Eye (tissue), 1 donor: ENCODE results near the gene ARAP3.

Experiments
- DNase-seq: peaks from one replicate; pipeline ENCODE4 v3.0.0-alpha.2; 2015

Gene ARAP3

DNA sequence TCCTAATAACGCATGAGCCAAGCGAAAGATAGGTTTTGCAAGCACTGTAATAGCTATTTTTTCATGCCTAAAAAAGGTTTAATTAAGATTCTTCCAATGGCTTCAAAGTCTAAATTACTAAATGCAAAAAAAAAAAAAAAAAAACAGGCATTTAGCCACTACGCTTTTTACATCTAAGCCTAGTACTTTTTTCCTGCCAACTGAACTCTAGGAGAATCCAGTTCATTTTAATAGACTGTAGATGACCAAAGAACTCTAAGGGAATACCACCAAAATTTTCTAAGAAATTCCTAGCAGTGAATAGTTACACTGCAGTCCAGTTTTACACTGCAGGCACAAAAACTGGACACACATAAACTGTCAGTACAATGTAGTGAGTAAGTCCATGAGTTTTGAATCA lies 73.0 kb downstream of the ARAP3 start:
- DNase-seq, result no peak

DNA sequence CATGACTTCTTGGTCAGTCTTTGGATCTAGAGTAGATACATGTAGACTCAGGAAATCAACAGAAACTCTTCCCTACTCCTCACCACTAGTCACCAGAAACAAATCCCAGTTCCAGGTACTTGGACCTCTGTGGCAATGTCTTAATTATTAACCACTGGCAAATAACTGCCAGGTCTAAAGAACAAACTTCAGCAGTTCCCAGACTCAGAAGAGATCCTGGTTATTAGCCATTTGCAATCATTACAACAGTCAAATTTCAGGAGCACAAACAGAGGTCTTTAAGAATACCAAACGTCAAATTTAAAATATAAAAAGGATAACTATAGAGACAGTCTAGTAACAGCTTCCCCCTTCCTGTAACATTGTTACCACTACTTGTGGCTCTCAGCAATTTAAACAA lies 73.5 kb downstream of the ARAP3 start:
- DNase-seq, result no peak

DNA sequence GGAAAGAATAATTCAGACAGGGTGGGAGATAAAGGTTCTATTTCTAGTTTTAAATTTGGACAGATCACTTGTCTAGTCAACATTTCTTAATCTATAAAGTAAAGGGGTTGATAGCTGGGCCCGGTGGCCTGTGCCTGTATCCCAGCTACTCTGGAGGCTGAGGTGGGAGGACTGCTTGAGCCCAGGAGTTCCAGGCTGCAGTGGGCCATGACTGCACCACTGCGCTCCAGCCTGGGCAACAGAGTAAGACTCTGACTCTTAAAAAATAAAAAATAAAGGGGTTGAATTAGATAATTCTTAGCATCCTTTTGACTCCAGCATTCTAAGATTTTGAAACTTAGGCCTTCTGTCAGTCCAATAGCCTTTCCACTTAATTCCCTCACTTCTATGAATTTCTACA lies 74.0 kb downstream of the ARAP3 start:
- no peak for DNase-seq

DNA sequence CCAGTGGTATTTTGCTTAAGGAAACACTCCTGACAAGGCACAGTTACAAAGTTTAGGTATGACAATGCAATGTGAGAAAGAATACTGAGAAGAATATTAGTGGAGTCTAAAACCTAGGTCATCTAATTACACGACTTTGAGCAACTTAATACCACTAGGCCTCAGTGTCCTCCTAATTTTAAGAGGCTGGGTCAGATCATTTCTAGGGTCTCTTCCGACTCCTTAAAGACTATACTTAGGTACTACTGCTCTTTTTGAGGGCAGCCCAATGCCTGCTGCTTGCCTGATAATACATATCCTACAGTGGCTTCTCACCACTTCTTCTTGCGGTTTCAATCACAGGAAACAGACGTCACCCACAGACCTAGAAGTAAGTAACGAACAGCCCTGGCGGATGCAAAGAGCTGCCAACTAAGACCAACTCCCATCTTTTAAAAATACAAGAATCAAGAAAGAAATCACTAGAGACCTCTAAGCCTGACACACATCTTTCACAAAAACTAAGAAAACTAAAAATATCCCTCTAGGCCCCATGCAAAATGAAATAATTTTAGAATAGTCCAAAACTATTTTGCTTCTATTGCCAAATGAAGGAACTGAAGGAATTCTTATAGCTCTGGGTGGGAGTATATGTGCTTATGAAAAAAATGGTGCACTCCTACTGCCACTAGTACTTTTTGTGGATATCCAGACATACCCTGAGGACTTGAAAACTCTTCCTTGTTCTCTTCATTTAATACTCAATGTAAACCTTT lies 76.3 kb downstream of the ARAP3 start:
- DNase-seq, result no peak

DNA sequence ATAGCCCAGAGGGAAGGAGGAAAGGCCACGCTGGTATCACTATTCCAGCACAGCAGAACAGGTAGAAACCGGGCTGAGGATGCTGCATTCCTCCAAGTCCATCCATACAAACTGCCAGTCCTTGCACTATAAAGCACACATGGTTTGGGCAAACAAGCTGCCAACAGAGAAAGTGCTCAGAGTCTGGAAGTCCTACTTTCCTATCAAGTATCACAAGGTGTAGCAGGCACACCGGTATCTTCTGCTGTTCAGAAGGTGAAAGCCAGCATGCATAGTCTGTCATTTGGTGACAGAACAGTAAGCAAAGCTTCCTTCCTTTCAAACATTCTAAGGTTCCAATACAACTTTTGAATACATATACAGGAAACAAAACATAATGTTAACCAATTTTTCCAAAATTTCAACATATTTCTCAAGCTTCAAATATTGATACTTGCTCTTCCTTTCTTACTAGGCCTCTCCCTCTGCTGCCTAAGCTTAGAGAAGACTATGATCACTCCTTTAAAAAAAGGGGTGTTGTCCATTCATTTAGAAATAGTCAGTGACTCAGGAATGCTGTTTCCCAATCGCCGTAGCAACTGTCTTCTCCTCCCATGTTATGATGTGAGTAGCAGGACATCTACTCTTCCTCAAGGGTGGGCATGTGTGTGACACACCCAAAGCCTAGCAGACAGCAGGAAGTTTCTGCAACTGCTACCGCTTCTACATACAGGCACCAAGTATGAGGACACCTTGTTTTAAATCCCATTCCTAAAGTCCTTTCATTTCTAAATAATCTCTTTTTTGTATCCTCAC lies 77.9 kb downstream of the ARAP3 start:
- DNase-seq, result peak; percentile 38
